ENCODE data around the gene IGFBP4. TPM values are rescaled to one million over a fixed set of nuclear protein-coding genes. Genes with fewer than 3 reads are reported as not detected.

Gene IGFBP4
- total and polyA plus RNA-seq, 7 donors, result 30.3 to 440 (median 242) TPM

DNA sequence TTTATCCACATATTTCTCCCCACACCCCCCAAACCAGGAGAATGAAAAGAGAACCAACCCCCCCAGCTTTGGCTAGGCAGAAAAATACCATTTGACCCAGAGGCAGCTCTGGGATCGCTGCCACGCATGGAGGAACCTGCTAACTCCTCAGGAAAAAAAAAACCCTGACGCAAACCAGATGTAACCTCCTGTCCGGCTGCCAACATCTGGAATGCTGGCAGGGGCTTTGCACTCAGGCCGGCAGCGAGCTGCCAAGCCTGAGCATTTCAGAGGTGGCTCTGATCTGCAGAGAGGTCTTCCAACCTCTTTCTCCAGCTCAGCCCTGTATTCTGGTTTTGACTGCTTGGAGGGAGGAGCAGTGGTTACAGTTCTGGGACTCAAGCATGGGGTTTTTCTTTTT is 8.2 kb downstream of the IGFBP4 start:
- H3K27ac ChIP-seq, result peak overlapping the region; percentile 93 to 99 (median 95)
- H3K9me3 ChIP-seq, result no peaks in the 10 kb centered on the region
- DNase-seq, result peak; percentile 96
- WGBS, 2 donors, result 70 to 73% methylated on average over 6 of the region's 6 CpGs
- TF ChIP-seq POLR2A (IDR thresholded peaks at IDR 0.05), result no peak
- peak in 3 of 4 donors; percentile 81 to 93 (median 89) for TF ChIP-seq EP300 (IDR thresholded peaks at IDR 0.05)
- TF ChIP-seq POLR2AphosphoS5 (IDR thresholded peaks at IDR 0.05), result peak; percentile 94 to 98 (median 96)
- TF ChIP-seq CTCF (IDR thresholded peaks at IDR 0.05), result no peak
- H3K4me1 ChIP-seq, result peaks cover 0 to 99% (median 87%) of the 10 kb centered on the region in 4 donors
- peak overlapping the region in 1 of 4 donors; percentile 1 for H3K4me3 ChIP-seq
- intact Hi-C loops (cut with DNase I), result loop anchor here (2.0 kb wide), 1 partner anchor 21 kb away; no protein-coding TSS in a partner anchor
- H3K27me3 ChIP-seq, result no peaks in the 10 kb centered on the region
- H3K36me3 ChIP-seq, result peaks cover 20 to 46% (median 32%) of the 10 kb centered on the region in 4 donors

DNA sequence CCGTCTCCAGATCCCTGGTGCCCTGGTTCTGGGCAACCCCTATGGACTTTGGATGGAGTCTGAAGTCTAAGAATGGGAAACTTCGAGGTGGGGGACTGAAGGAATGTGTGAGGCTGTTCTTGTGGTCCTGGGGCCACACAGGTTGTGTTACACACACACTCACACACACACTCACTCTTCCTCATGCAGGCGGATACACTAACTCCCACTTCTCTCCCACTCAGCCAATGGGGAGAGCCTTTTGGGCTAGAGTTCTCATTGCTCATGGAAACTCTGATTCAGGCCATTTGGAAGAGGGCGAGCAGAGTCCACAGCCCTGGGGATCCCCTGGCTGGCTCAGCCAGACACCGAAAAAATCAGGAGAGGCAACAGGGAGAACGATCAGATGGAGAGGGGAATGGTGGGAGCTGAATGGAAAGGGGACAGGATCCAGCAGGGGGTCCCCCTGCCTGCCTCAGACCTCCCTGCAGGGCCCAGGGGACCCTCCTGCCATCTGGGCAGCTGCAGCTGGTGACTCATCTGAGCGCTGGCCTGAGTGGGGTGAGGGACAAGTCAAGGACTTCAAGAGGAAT is 9.1 kb downstream of the IGFBP4 start:
- DNase-seq, result no peak
- 65 to 68% methylated on average over 7 of the region's 7 CpGs for WGBS, 2 donors

DNA sequence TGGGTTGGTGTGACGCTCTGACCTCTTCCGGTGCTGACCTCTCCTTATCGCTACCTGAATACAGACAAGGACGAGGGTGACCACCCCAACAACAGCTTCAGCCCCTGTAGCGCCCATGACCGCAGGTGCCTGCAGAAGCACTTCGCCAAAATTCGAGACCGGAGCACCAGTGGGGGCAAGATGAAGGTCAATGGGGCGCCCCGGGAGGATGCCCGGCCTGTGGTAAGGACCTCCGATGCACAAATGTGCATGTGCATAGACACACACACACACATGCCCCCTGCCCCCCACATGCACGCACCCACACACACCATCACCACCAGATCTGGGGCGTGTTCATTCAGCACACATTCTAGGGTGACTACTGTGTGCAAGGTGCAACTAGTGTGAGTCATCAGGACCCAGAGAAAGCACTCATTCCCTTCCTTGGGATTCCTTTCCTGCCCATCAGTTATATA is 9.7 kb downstream of the IGFBP4 start:
- no peak for TF ChIP-seq POLR2AphosphoS5 (IDR thresholded peaks at IDR 0.05)
- TF ChIP-seq POLR2A (IDR thresholded peaks at IDR 0.05), result no peak
- no peak for TF ChIP-seq EP300 (IDR thresholded peaks at IDR 0.05)
- no peak for TF ChIP-seq CTCF (IDR thresholded peaks at IDR 0.05)
- no peak overlapping the region for H3K4me3 ChIP-seq
- peak overlapping the region; percentile 93 to 99 (median 95) for H3K27ac ChIP-seq
- peaks cover 0 to 99% (median 87%) of the 10 kb centered on the region in 4 donors for H3K4me1 ChIP-seq
- no peaks in the 10 kb centered on the region for H3K9me3 ChIP-seq
- no peaks in the 10 kb centered on the region for H3K27me3 ChIP-seq
- 87 to 89% methylated on average over 15 of the region's 15 CpGs for WGBS, 2 donors
- intact Hi-C loops (cut with DNase I), result no loop called here
- DNase-seq, result no peak
- peaks cover 20 to 61% (median 36%) of the 10 kb centered on the region in 4 donors for H3K36me3 ChIP-seq

More for the DNA sequence above, 9.1 kb downstream of the IGFBP4 start:
- Histone ChIP-seq H3K36me3 (peaks cover 20 to 54% (median 35%) of the 10 kb centered on the region in 4 donors), H3K27ac (peak overlapping the region; percentile 93 to 99 (median 95)), H3K9me3 (no peaks in the 10 kb centered on the region), H3K4me1 (peaks cover 0 to 99% (median 87%) of the 10 kb centered on the region in 4 donors), H3K4me3 (peak overlapping the region in 1 of 4 donors; percentile 11), H3K27me3 (no peaks in the 10 kb centered on the region)
- TF ChIP-seq POLR2A (IDR thresholded peaks at IDR 0.05) (no peak), EP300 (IDR thresholded peaks at IDR 0.05) (peak in 1 of 4 donors; percentile 31), POLR2AphosphoS5 (IDR thresholded peaks at IDR 0.05) (peak; percentile 32 to 73 (median 52))
- intact Hi-C loops (cut with DNase I), result no loop called here

- no peaks in the 10 kb centered on the region for H3K27me3 ChIP-seq
- no peaks in the 10 kb centered on the region for H3K9me3 ChIP-seq
- H3K4me3 ChIP-seq, result no peak overlapping the region
- peak overlapping the region; percentile 93 to 99 (median 95) for H3K27ac ChIP-seq
- intact Hi-C loops (cut with DNase I), result no loop called here
- DNase-seq, result no peak
- peaks cover 20 to 63% (median 36%) of the 10 kb centered on the region in 4 donors for H3K36me3 ChIP-seq
- WGBS, 2 donors, result 91 to 93% methylated on average over 19 of the region's 19 CpGs
- TF ChIP-seq CTCF (IDR thresholded peaks at IDR 0.05), result no peak
- no peak for TF ChIP-seq EP300 (IDR thresholded peaks at IDR 0.05)
- TF ChIP-seq POLR2AphosphoS5 (IDR thresholded peaks at IDR 0.05), result peak in 1 of 4 donors; percentile 13
- peaks cover 0 to 99% (median 87%) of the 10 kb centered on the region in 4 donors for H3K4me1 ChIP-seq
Observed at GRCh38 chr17:40453881-40454612, 10.8 kb downstream of the IGFBP4 start.

- TF ChIP-seq CTCF (IDR thresholded peaks at IDR 0.05) (no peak), EP300 (IDR thresholded peaks at IDR 0.05) (no peak), POLR2AphosphoS5 (IDR thresholded peaks at IDR 0.05) (no peak), POLR2A (IDR thresholded peaks at IDR 0.05) (no peak)
- WGBS, 2 donors, result 81 to 82% methylated on average over 2 of the region's 2 CpGs
Observed at GRCh38 chr17:40454613-40454995, 11.4 kb downstream of the IGFBP4 start.

More at GRCh38 chr17:40454613-40454995, 11.4 kb downstream of the IGFBP4 start:
- H3K36me3 ChIP-seq, result peaks cover 20 to 63% (median 36%) of the 10 kb centered on the region in 4 donors
- H3K27ac ChIP-seq, result peak overlapping the region; percentile 93 to 99 (median 95)
- H3K4me3 ChIP-seq, result no peak overlapping the region
- no peaks in the 10 kb centered on the region for H3K9me3 ChIP-seq
- H3K27me3 ChIP-seq, result no peaks in the 10 kb centered on the region
- no peak for DNase-seq
- peaks cover 0 to 99% (median 87%) of the 10 kb centered on the region in 4 donors for H3K4me1 ChIP-seq
- intact Hi-C loops (cut with DNase I), result no loop called here

Measured in sigmoid colon (tissue), 7 donors.